Measurements from ENCODE around the gene WDR1.

Gene WDR1

GRCh38 chr4:10098780-10099160 lies 17.8 kb downstream of the WDR1 start:
- DNase-seq (ENCODE audit: low read depth): no peak

- DNase-seq (ENCODE audit: low read depth): no peak
These were observed 18.5 kb downstream of the WDR1 start for GRCh38 chr4:10097906-10098779.

GRCh38 chr4:10096978-10097335 lies 19.6 kb downstream of the WDR1 start:
- DNase-seq (ENCODE audit: low read depth): no peak

- peak; percentile 69 for DNase-seq (ENCODE audit: low read depth)
These were observed 20.2 kb downstream of the WDR1 start for GRCh38 chr4:10096201-10096977.

GRCh38 chr4:10095296-10095991 lies 21.2 kb downstream of the WDR1 start:
- DNase-seq (ENCODE audit: low read depth): no peak

- DNase-seq (ENCODE audit: low read depth): no peak
These were observed 21.8 kb downstream of the WDR1 start for GRCh38 chr4:10094841-10095240.

- DNase-seq (ENCODE audit: low read depth): no peak
These were observed 22.6 kb downstream of the WDR1 start for GRCh38 chr4:10093801-10094552.

- no peak for DNase-seq (ENCODE audit: low read depth)
These were observed 23.4 kb downstream of the WDR1 start for GRCh38 chr4:10093271-10093621.

GRCh38 chr4:10092481-10093270 lies 23.9 kb downstream of the WDR1 start:
- DNase-seq (ENCODE audit: low read depth): no peak

GRCh38 chr4:10091531-10092181 lies 24.9 kb downstream of the WDR1 start:
- no peak for DNase-seq (ENCODE audit: low read depth)

GRCh38 chr4:10090467-10091250 lies 25.9 kb downstream of the WDR1 start:
- DNase-seq (ENCODE audit: low read depth): no peak

GRCh38 chr4:10089346-10089745 lies 27.3 kb downstream of the WDR1 start:
- no peak for DNase-seq (ENCODE audit: low read depth)

GRCh38 chr4:10088135-10089010 lies 28.2 kb downstream of the WDR1 start:
- DNase-seq (ENCODE audit: low read depth): no peak

- DNase-seq (ENCODE audit: low read depth): no peak
These were observed 29.3 kb downstream of the WDR1 start for GRCh38 chr4:10087152-10087791.

GRCh38 chr4:10086506-10087120 lies 30.0 kb downstream of the WDR1 start:
- no peak for DNase-seq (ENCODE audit: low read depth)

GRCh38 chr4:10085828-10086505 lies 30.6 kb downstream of the WDR1 start:
- no peak for DNase-seq (ENCODE audit: low read depth)

- no peak for DNase-seq (ENCODE audit: low read depth)
These were observed 31.2 kb downstream of the WDR1 start for GRCh38 chr4:10085386-10085785.
